Panc1 (cell line): ENCODE measurements around the gene THSD7B.

ENCODE experiments used
- POLR2AphosphoS5 ChIP-seq: IDR thresholded peaks from 2 replicates; pipeline ENCODE4 v1.6.1; 2012; ENCODE audit warnings: mild to moderate bottlenecking, low read depth, low read length, moderate library complexity
- SIN3A ChIP-seq: IDR thresholded peaks from 2 replicates; pipeline ENCODE4 v1.6.1; 2012; ENCODE audit warnings: low read depth, mild to moderate bottlenecking, low read length, moderate library complexity, borderline replicate concordance; ENCODE audit not compliant: insufficient read depth
- TCF7L2 ChIP-seq: IDR thresholded peaks from 2 replicates; pipeline ENCODE4 v1.6.1; 2011; ENCODE audit warnings: mild to moderate bottlenecking, low read depth, low read length, inconsistent platforms
- TF ChIP-seq, protein P1 (sequence below): fragments of 450-650 bp; IDR thresholded peaks from 2 replicates; pipeline ENCODE4 v1.5.1; 2017; ENCODE audit warnings: mild to moderate bottlenecking

DNA sequence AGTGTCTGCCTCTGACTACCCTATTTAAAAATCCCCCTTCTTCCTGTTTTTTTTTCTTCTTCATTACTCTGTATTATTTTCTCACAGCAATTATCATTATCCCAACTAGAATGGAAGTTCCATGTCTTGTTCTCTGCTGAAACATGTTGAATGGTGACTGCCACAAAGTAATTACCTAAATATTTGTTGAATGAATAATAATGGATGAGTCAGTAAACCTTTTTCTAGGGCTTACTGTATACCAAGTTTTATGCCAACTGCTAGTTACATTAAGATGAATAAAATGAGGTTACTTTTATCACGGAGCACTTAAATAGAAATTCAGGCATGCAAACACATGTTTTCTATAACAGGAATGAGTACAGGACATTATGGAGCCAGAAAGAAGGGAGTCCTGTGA, 490.6 kb downstream of the THSD7B start:
- TF ChIP-seq, protein P1, sequence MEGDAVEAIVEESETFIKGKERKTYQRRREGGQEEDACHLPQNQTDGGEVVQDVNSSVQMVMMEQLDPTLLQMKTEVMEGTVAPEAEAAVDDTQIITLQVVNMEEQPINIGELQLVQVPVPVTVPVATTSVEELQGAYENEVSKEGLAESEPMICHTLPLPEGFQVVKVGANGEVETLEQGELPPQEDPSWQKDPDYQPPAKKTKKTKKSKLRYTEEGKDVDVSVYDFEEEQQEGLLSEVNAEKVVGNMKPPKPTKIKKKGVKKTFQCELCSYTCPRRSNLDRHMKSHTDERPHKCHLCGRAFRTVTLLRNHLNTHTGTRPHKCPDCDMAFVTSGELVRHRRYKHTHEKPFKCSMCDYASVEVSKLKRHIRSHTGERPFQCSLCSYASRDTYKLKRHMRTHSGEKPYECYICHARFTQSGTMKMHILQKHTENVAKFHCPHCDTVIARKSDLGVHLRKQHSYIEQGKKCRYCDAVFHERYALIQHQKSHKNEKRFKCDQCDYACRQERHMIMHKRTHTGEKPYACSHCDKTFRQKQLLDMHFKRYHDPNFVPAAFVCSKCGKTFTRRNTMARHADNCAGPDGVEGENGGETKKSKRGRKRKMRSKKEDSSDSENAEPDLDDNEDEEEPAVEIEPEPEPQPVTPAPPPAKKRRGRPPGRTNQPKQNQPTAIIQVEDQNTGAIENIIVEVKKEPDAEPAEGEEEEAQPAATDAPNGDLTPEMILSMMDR: no peak
- no peak for TF ChIP-seq TCF7L2
- no peak for TF ChIP-seq POLR2AphosphoS5
- TF ChIP-seq SIN3A: no peak
